SU-DHL-6 (cell line): ENCODE measurements around the gene PAQR4.
A peak's percentile ranks its signal among the peaks of the same experiment; 100 is the strongest.

Experiments
- H2AFZ ChIP-seq: fragments of 200-600 bp; sonication (generic); 2 replicates; pipeline ENCODE4 v1.6.1; 2014; ENCODE audit warnings: low read depth, mild to moderate bottlenecking, moderate library complexity, mixed read lengths, antibody characterized with exemption, low read length; ENCODE audit not compliant: severe bottlenecking
- H3F3A ChIP-seq: fragments of 200-600 bp; shearing (Covaris generic); 2 replicates; pipeline ENCODE4 v1.6.0; 2016; ENCODE audit warnings: antibody characterized with exemption, mild to moderate bottlenecking; ENCODE audit not compliant: insufficient read depth
- H3K27ac ChIP-seq: fragments of 200-600 bp; sonication (generic); 2 replicates; pipeline ENCODE4 v1.5.1; 2016; ENCODE audit warnings: low read depth, mild to moderate bottlenecking, low read length, moderate library complexity, mixed read lengths
- H3K27me3 ChIP-seq: fragments of 200-600 bp; sonication (generic), shearing (Covaris generic); 2 replicates; pipeline ENCODE4 v1.6.0; 2014; ENCODE audit warnings: mild to moderate bottlenecking, low read length
- H3K36me3 ChIP-seq: fragments of 200-600 bp; sonication (generic); 2 replicates; pipeline ENCODE4 v1.6.1; 2014; ENCODE audit warnings: mild to moderate bottlenecking, low read length, mixed read lengths
- H3K4me2 ChIP-seq: fragments of 300-600, 200-600 bp; shearing (Covaris generic), sonication (generic); 2 replicates; pipeline ENCODE4 v1.6.0; 2014; ENCODE audit warnings: low read length, low read depth, mild to moderate bottlenecking; ENCODE audit not compliant: poor library complexity, severe bottlenecking
- H3K4me3 ChIP-seq: fragments of 200-600 bp; sonication (generic); 2 replicates; pipeline ENCODE4 v1.5.1; 2014; ENCODE audit warnings: antibody characterized with exemption, low read length, mild to moderate bottlenecking, mixed read lengths; ENCODE audit not compliant: insufficient read depth, poor library complexity, severe bottlenecking
- H3K79me2 ChIP-seq: fragments of 200-600 bp; sonication (generic); 2 replicates; pipeline ENCODE4 v1.6.1; 2014; ENCODE audit warnings: mild to moderate bottlenecking, low read length, moderate library complexity; ENCODE audit not compliant: insufficient read depth
- H3K9ac ChIP-seq: fragments of 200-600 bp; sonication (generic); 2 replicates; pipeline ENCODE4 v1.7.0; 2014; ENCODE audit warnings: mild to moderate bottlenecking, low read length
- H3K9me2 ChIP-seq: fragments of 200-600 bp; sonication (generic); replicated peaks from 2 replicates; pipeline ENCODE4 v1.6.1; 2014; ENCODE audit warnings: low read length; ENCODE audit not compliant: insufficient read depth
- H3K9me3 ChIP-seq: fragments of 200-600 bp; sonication (generic); 2 replicates; pipeline ENCODE4 v1.6.1; 2014; ENCODE audit warnings: low read length, mixed read lengths; ENCODE audit not compliant: insufficient read depth
- H4K20me1 ChIP-seq: fragments of 200-600 bp; sonication (generic); 2 replicates; pipeline ENCODE4 v1.6.1; 2014; ENCODE audit warnings: low read depth, mild to moderate bottlenecking, antibody characterized with exemption, low read length, moderate library complexity, mixed read lengths
- CTCF ChIP-seq: fragments of 200-600 bp; sonication (generic); IDR thresholded peaks from one replicate; pipeline ENCODE4 v1.5.1; 2017; ENCODE audit warnings: antibody characterized with exemption, mild to moderate bottlenecking, low read length, moderate library complexity; ENCODE audit not compliant: insufficient read depth, poor library complexity, severe bottlenecking
- EZH2phosphoT487 ChIP-seq: fragments of 200-600 bp; sonication (generic), shearing (Covaris generic); conservative IDR thresholded peaks from 2 replicates; pipeline ENCODE4 v1.6.1; 2018; ENCODE audit warnings: mild to moderate bottlenecking, antibody characterized with exemption, low read length, moderate library complexity, mixed read lengths

Gene PAQR4

GRCh38 chr16:3019594-3020246 lies 50.6 kb downstream of the PAQR4 start:
- TF ChIP-seq EZH2phosphoT487 = no peak
- no peak for TF ChIP-seq CTCF
- Histone ChIP-seq H3K9ac (peak overlapping the region; percentile 68; the same call in 1 of the 2 replicates), H3K4me3 (peak overlapping the region; percentile 65), H4K20me1 (no peaks in the 10 kb centered on the region), H3K79me2 (no peaks in the 10 kb centered on the region), H3K9me2 (no peaks in the 10 kb centered on the region), H3K27ac (no peak overlapping the region), H3K4me2 (peak overlapping the region; percentile 97), H2AFZ (no peak overlapping the region), H3F3A (peaks cover 18% of the 10 kb centered on the region), H3K27me3 (no peaks in the 10 kb centered on the region), H3K36me3 (no peaks in the 10 kb centered on the region), H3K9me3 (no peaks in the 10 kb centered on the region)

- no peak for TF ChIP-seq EZH2phosphoT487
- TF ChIP-seq CTCF = no peak
- Histone ChIP-seq H3K79me2 (no peaks in the 10 kb centered on the region), H3K4me2 (peak within 1 kb of the TSS; percentile 97), H3K27me3 (no peaks in the 10 kb centered on the region), H3K9me3 (no peaks in the 10 kb centered on the region), H3F3A (peaks cover 18% of the 10 kb centered on the region), H2AFZ (peak within 1 kb of the TSS; percentile 21), H3K9ac (peak within 1 kb of the TSS; percentile 68), H3K9me2 (no peaks in the 10 kb centered on the region), H4K20me1 (no peaks in the 10 kb centered on the region), H3K27ac (peak within 1 kb of the TSS; percentile 40), H3K4me3 (peak within 1 kb of the TSS; percentile 65), H3K36me3 (no peaks in the 10 kb centered on the region)
These were observed 51.1 kb downstream of the PAQR4 start, which contains the start of gene TNFRSF12A for GRCh38 chr16:3020247-3020603. TSS of gene TNFRSF12A (plus strand) at chr16:3020368. CDS start at chr16:3020398, 30 bp downstream.

- H3K4me2 ChIP-seq = peak overlapping the region; percentile 97
- H2AFZ ChIP-seq = peak overlapping the region; percentile 21
- no peak for TF ChIP-seq EZH2phosphoT487
- no peak for TF ChIP-seq CTCF
- H3K4me3 ChIP-seq = peak overlapping the region; percentile 65
- peak overlapping the region; percentile 40 for H3K27ac ChIP-seq
- H3K79me2 ChIP-seq = no peaks in the 10 kb centered on the region
- H3K9ac ChIP-seq = peak overlapping the region; percentile 68
- no peaks in the 10 kb centered on the region for H3K9me2 ChIP-seq
- H4K20me1 ChIP-seq = no peaks in the 10 kb centered on the region
- H3F3A ChIP-seq = peaks cover 18% of the 10 kb centered on the region
- H3K36me3 ChIP-seq = no peaks in the 10 kb centered on the region
- no peaks in the 10 kb centered on the region for H3K27me3 ChIP-seq
- no peaks in the 10 kb centered on the region for H3K9me3 ChIP-seq
These were observed 51.7 kb downstream of the PAQR4 start for GRCh38 chr16:3020604-3021448.
